SIG-M5 treated with dmso at 0.1 percent for 504 hours (cell line): ENCODE data around the gene PRICKLE2.

ENCODE experiments used
- DNase-seq: peaks from one replicate; lab custom pipeline; 2025; ENCODE audit not compliant: unreplicated experiment; lab: John Stamatoyannopoulos, UW

The PRICKLE2 gene

DNA sequence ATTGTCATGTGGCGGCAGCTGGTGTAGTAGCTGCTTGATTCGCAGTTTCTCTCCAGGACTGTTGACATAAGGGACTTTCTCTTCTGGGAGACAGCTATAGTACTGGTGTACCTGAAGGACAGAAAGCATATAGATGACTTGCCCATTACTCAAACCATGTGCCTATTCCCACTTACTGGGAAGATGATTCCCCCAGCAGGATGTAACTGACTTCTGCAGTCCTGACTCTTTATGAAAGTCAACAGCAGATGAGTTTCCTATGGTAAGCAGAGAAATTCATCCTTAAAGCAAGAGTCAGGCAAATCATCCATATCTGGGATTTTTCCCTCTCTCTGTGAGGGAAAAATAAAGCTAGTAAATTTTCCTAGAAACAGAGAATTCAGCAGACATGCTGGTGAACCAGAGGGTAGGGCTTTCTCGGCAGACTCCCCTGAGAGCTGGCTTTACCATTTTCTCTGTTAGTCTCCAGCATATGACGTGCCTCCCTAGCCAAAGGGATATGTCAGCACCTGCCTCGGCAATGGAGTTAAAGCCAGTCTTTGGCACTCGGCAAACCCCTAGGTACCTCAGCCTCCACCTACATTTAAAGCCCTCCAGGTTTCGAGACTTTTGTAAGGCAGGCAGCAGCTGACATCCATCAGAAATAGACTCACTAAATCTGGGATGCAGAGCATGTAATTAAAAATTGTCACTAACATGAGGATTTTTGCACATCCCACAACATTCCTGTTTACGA, 62.1 kb downstream of the PRICKLE2 start:
- no peak for DNase-seq

DNA sequence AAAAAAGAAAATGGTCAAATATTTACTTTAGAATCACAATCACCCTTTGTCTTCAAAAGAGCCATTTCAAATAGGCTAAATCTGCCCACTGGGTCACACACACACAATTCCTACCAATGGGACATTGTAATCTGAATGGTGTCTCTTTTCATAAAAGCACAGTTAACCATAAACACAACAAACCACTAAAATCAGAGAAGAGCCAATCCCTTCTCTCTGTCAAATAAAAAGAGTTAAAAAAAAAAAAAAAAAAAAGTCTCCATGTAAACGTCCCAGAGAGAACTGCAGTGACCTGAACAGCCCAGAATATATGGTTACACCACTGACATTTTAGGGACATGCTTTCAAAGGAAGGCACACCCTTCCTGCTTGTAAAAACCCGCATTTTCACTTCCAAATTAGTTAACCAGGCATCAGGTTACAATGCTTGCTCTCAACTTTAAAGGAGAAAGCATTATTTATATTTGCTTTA, 63.7 kb downstream of the PRICKLE2 start:
- peak; percentile 95 for DNase-seq

DNA sequence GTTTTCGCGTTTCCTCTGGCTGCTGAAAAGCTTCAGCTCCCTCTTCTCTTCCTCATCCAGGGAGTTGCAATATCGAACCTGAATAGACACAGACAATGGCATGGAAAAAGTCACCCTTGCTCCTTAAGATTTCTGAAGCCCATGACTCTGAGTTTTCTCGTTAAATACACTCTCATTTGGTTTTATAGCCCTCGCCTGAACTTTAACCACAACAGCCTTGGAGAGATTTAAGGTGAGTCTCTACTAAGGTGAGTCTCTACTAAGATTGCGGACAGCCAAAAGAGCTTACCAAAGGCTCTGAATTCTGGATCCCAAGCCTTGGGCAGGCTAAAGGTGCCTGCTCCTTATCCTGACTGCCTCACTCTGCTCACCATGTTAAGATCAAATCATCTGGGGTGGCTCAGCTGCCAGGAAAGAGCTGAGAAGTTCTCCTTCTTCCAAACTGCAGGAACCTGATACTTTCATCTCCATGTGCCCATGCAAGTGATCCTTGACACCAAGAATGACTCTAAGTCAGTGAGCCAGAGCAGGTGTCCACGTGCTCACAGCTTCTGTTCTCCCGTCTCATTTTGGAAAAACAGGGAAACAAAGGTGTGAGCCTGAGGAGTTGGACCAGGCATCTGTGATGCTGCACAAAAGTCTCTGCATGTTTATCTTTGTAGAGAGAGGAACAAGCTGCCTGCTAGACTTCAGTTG, 65.1 kb downstream of the PRICKLE2 start:
- no peak for DNase-seq

DNA sequence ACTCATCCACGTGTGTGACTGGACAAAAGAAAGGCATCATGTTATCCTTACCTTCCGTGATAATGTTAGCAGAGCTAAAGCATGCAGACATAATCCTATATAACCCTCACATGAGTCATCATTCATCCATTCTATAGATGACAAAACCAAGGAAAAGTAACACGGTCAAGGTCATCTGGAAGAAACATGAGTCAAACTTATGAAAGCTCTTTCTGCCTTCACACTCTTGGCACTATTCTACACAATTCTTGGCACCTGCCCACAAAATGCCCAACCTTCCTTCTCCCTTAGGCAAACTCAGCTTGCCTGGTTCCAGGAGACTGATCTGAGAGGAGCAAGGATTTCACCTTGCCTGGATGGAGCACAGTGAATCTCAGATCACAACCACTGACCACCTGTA, 66.9 kb downstream of the PRICKLE2 start:
- DNase-seq, result no peak

DNA sequence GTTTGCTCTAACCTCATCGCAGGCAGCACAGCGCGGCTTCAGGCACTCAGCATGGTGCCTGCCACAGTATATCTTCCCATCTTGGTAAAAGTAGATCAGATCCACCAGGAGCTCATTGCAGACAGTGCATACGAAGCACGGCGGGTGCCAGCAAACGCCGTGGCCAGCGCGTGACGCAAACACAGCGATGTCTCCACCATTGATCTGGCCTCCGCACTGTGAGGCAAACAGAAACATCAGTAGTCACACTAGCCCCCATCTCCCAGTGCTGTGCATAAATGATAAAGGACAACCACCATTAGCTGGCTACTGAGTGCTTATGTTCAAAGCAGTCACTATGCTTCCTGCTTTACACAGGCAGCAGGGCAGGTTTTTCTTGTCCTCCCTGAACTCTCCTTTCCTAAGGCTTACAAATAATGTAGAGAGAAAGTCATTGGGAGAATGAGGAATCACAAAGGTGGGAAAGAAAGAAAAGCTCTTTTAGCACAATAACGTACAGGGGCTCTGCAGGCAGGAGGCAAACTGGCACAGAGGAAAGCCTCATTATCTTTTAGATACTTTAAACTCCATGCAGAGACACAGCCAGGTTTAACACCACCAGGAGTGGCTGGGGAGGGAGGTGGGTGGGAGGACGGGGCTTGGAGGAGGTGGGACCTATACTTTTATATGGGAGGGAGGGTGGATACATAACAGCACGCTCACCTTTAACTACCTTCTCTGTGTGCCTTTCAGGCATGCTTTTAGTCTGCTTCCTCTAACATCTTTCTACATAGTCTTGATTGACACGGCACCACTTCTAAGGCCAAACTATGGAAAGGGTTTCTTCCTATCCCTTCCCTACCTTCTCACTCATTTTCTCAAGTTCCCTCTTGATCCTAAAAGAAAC, 67.9 kb downstream of the PRICKLE2 start:
- peak; percentile 98 for DNase-seq

DNA sequence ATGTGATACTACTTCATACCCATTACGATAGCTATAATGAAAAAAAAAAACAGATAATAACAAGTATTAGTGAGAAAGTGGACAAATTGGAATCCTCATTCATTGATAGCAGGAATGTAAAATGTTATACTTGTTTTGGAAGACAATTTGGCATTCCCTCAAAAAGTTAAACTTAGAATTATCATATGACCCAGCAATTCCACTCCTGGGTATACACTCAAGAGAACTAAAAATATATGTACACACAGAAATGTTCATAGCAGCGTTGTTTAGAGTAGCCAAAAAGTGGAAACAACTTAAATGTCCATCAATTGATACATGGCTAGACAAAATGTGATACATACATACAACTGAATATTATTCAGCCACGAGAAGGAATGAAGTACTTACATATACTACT, 69.9 kb downstream of the PRICKLE2 start:
- no peak for DNase-seq

DNA sequence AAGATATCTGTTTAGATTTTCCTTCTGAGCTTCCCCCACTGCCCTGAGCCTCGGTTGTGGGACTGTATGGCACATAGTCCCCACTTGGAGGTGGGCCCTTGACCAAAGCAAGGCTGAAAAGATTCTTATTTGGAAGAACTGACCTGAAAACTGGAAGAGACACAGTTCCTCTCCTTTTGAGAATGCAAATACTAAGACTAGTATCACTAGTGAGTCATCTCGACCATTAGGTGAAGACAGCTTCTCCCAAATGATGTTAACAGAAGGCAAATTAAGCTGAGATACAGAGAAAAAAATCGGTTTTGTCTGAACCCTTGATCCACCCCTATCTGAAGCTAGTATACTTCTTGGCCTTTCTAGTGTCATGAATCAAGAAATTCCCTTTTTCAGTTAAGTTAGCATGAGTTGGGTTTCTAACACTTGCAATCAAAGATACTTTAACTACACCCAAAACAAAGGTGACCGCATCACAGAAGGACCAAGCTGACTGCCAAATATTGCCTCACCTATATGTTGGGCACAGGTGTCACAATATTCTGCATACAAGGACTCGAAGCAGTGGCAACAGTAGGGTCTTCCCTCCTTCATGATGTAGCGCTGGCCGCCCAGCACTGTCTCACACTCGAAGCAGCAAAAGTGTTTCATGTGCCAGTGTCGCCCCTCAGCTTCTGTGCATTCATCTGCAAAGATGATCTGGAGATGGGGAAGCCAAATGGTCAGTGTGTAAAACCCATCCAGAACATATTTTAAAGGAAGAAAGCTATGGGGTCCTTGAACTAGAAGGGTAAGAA, 72.4 kb downstream of the PRICKLE2 start:
- DNase-seq, result no peak

DNA sequence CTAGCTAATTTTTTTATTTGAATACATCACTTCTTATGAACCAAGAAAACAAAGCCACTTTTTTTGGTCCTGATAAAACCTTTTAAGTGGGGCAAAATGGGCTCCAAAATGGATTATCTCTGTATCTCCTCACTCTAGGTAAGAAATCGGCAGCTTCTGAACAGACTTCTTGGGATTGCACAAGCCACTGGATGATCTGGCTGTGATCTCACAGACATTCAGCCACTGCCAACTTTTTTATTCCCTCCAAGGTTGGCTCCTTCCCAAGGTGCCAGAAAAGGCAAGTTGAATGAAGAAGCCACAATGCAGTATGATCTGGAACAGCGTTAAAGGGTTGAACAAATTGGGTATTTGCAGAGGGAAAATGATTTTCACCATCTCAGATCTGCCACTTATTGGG, 73.2 kb downstream of the PRICKLE2 start:
- peak; percentile 32 for DNase-seq

DNA sequence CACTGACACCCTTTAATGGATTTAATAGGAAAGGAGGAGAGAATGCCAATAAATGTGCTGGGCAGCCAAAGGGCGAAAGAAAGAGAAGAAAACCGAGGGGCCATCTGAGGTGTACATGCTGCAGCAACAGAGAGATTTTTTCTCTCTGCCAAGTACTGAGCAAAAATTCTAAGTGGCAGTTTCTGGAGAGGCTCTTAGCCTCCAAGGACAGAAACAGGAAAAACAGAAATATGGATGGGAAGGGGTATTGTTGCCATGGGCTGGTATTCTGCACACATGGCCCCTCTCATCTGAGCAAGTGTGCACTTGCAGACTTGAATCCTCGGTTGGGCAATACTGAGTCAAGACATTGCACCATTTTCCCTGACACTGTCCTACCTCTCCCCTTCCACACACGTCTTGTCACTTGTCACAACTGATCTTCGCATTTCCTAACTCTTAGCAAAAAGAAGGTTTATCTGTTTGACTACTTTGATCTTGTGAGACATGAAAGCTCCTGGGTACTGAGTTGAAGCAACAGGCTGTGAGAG, 73.9 kb downstream of the PRICKLE2 start:
- peak; percentile 50 for DNase-seq

DNA sequence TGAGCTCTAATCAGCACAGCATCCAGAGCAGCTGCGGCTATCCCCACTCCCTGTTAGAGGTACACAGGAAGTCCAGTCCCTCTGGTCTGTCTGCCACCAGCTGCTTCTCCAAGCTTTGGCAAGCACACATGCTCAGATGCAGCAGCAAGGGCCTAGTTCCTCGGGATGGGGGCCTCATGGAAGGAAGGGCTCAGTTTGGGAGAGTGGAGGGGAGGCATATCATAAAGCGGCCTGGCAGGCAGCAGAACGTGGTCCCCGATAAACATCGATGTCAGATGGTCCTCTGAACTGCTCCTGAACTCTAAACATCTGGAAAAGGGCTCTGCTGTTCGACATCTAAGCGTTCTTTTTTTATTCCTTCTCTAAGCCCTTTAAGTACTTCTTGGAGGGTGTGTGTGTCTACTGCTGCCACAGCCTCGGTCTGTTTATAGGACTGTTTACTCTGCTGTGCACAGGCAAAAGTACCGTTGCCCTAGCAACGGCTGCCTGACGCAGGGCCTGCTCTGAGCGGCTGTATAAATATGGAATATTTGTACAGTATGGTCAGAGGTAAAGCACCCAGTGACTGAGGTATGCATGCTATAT, 74.6 kb downstream of the PRICKLE2 start:
- peak; percentile 100 for DNase-seq

DNA sequence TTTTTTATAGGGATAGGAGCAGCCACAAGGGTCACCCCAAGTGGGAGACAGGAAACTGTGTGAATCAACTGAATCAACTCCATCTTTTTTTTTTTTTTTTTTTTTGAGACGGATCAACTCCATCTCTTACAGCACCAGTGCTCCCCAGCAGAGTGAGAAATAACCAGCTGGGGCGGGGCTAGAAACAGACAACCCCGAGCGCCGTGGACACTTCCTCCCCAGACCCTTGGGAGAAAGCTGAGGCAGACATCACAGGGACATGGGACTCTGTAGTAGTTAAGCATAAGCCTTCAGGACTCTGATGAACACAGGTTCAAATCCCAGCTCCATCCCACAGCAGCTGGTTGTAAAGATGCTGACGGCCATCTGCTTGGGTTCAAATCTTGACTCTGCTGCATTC, 75.4 kb downstream of the PRICKLE2 start:
- DNase-seq, result no peak

DNA sequence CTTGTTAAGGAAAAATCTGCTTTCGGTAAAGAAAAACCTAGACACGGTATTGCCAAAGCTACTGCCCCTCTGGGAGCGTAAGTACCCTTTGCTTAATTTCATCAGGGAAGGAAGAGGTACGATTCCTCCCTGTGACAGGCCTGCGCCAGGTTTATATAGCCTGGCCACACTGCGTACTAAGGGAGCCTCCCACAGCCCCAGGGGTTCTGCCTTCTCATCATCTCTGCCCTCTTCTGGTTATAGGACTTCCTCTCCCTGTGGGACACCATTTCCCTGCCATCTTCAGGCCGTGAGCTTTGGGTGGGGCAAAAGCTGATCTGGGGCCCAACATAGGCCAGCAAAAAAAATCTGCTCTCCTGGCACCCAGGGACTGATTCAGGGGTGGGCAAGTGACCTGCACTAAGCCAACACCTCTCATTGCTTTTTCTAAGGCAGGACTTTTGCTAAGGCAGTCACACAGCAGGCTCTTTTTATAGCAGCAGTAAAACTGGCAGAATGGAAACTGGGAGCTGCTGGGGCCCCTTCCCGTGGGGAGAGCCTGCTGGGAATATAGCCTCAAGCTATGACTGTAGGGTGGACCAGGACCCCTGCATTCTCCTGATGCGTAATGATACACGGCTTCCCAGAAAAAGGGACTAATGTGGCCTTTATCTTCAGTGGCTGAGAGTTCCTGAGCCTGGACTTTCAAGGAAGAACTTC, 76.2 kb downstream of the PRICKLE2 start:
- DNase-seq, result no peak

DNA sequence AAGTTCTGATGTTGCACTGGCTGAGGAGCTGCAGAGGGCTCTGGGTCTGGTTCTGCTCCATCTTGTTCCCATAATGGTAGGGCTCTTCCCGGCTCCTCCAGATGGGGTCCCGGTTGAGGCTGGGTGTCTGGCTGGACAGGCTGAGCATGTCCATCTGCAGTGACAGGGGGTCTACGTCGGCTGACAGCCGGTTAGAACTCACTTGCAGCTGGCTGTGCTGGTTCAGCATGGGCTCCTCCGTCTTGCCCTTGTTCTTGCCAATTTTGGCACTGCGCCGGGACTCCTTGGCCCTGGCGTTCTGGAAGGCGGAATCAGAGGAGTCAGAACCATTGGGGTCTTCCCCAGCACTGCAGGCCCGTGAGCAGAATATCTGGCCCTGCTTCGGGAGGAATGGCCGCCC, 78.1 kb downstream of the PRICKLE2 start:
- DNase-seq, result no peak

DNA sequence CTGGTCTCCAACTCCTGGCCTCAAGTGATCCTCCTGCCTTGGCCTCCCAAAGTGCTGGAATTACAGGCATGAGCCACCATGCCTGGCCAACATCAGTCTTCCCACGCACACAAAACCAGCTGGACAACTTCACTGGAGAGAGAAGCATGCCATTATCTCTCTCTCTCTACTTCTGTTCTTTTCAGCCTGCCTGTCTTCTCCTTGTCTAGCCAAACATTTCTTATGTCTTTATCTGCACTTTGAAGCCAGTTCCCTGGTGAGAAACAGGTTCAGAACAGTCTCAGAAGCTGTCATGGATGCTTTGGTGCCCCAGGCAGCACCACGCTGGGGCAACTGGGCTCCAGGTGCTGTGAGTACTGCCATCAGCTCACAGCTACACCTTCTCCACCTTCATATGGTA, 79.8 kb downstream of the PRICKLE2 start:
- no peak for DNase-seq

DNA sequence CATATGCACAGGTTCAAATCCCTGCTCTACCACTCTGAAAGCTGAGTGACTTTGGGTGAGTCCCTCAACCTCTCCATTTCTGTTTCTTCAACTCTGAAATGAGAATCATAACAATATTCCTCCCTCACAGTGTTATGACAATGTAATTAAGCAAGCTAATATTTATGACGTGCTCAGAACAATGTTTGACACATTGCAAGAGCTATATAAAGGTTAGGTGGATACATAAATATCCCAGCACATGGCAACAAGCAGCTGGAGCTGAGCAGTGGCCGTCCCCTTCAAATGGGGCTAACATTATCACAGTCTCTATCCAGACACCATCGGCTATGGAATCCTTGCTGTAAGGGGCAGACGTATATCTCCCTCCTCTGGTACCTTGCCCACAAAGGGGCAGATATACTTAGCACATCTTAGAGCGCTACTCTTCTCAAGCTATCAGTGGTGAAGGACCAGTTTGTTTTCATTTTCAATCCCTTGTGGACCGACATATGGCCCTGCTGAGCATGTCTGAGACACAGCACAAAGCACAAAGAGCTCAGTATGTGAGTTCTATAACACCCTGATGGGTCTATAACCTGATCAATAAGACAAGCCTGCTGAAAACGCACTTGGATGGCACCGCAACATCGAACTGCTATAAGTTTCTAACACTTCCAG, 80.9 kb downstream of the PRICKLE2 start:
- DNase-seq, result no peak

DNA sequence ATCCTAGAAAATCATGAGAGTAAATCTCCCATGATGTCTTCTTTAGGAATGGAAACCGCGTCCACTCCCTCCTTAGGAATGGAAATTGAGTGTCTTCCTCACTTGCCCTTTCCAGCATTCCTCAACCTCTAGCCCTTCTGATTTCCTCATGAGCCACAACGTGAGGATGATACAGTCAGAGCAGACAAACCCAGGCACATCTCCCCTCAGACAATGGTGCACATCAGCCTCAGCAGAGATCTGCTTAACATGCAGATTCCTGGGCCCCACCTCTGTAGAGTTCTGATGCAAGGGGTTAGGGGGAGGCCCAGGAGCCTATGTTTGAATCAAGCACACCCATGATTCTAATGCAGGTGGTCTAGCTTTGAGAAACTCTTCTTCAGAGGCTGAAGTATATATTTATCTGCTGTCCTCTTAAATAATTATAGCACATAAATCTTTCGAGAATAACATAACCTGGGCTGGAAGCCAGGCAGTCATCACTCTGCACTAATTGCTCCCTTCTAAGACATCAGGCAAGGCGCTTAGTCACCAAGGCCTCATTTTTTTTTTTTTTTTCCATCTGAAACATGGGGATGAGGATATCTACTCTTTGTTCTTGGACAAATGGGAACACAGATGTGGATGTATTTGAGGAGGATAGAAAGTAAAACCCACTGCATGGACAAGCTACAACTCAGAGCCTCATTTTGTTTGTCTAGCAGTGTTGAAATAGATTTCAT, 81.7 kb downstream of the PRICKLE2 start:
- DNase-seq, result no peak

DNA sequence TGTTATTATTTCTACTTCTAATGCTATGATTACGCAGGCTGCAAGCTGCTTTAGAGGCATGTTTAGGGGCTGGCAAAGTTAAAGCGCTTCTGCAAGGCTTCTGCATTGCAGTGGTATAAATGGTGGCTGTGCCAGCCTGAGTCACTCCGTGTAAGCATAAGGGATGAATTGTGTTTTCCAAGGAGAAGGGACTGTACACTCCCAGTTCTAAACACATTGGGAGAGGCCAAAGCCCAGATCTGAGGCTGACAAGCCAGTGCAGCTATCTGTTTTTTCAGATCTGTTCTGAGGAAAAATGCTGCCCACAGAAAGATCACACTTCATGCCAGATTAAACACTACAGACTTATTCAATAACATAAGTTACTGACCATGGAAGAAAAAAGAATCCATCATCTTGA, 83.8 kb downstream of the PRICKLE2 start:
- no peak for DNase-seq

DNA sequence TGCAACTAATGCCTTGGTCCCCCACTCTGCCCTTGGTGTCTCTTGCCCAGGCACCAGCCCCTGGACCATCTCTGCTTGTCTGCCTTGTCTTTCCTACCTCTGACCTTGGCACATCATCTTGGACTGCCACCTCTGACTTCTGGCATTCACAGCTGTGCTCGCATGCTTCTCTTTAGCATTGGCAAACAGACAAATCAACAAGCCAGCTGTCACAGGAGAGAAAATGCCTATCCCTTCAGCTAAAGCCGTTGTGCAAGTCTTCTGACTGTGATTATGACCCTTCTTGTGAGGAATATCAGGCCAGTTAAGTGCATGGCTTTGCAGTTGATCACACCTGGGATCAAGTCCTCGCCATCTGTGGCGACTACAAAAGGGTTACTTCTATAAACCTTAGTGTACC, 84.6 kb downstream of the PRICKLE2 start:
- no peak for DNase-seq
